ENCODE measurements around the gene ENOX1.

- TF ChIP-seq ZBTB2 (IDR thresholded peaks at IDR 0.05) (no peak), ZBTB34 (CRISPR knock-in tag; IDR thresholded peaks at IDR 0.05) (no peak), ZFP1 (CRISPR knock-in tag; IDR thresholded peaks at IDR 0.05) (no peak), NFRKB (IDR thresholded peaks at IDR 0.05; ENCODE audit: low read depth) (no peak), ZBTB43 (CRISPR knock-in tag; IDR thresholded peaks at IDR 0.05) (no peak), ETS1 (conservative IDR thresholded peaks at IDR 0.05; ENCODE audit: control insufficient read depth, low read depth, low read length) (no peak)
These were observed 294.5 kb downstream of the ENOX1 start for GRCh38 chr13:43492311-43492710.
